ENCODE measurements around the gene SKIL.

SKIL gene

GRCh38 chr3:170442947-170443346 lies 85.4 kb downstream of the SKIL start:
- no peak for DNase-seq

GRCh38 chr3:170443457-170443856 lies 85.9 kb downstream of the SKIL start:
- DNase-seq, result no peak

Data from DMS53 (cell line).